ENCODE data around the gene USP49. TPM values are rescaled to one million over a fixed set of nuclear protein-coding genes. Genes with fewer than 3 reads are reported as not detected.

The USP49 gene
- total and polyA plus RNA-seq, 12 donors, result 0.58 to 2.0 (median 1.7) TPM

GRCh38 chr6:41934278-41935192 is 39.4 kb upstream of the USP49 start:
- intact Hi-C loops (cut with DNase I), result loop anchor here in 7 of 10 donors (5.0 kb wide), 3 partner anchors 108 to 152 kb away; partner anchors contain the start of genes TOMM6 (in 2 of the 7) and PRICKLE4 (in 1 of the 7)
- H3K36me3 ChIP-seq, result peaks cover 0 to 89% (median 58%) of the 10 kb centered on the region in 9 donors
- H3K27me3 ChIP-seq, result no peaks in the 10 kb centered on the region
- no peak for TF ChIP-seq CTCF (IDR thresholded peaks at IDR 0.05)
- peaks cover 16 to 52% (median 36%) of the 10 kb centered on the region in 9 donors for H3K4me1 ChIP-seq
- peak overlapping the region in 1 of 10 donors; percentile 94 for H3K27ac ChIP-seq
- no peak overlapping the region for H3K4me3 ChIP-seq
- DNase-seq, result no peak
- ATAC-seq, result no peak
- no peaks in the 10 kb centered on the region for H3K9me3 ChIP-seq
- WGBS, 2 donors, result 80 to 81% methylated on average over 7 of the region's 7 CpGs

- H3K27ac ChIP-seq, result no peak overlapping the region
- no peaks in the 10 kb centered on the region for H3K27me3 ChIP-seq
- no peak for DNase-seq
- no peak for ATAC-seq
- no peak for TF ChIP-seq CTCF (IDR thresholded peaks at IDR 0.05)
- peaks cover 0 to 100% (median 72%) of the 10 kb centered on the region in 9 donors for H3K36me3 ChIP-seq
- 88 to 90% methylated on average over 15 of the region's 15 CpGs for WGBS, 2 donors
- peaks cover 0 to 30% (median 15%) of the 10 kb centered on the region in 9 donors for H3K4me1 ChIP-seq
- intact Hi-C loops (cut with DNase I), result no loop called here
- H3K9me3 ChIP-seq, result no peaks in the 10 kb centered on the region
- no peak overlapping the region for H3K4me3 ChIP-seq
Observed at GRCh38 chr6:41932378-41932777, 37.2 kb upstream of the USP49 start.

- DNase-seq, result no peak
- H3K27ac ChIP-seq, result no peak overlapping the region
- WGBS, 2 donors, result 63 to 76% methylated on average over 2 of the region's 2 CpGs
- peaks cover 0 to 25% (median 9%) of the 10 kb centered on the region in 9 donors for H3K4me1 ChIP-seq
- H3K27me3 ChIP-seq, result no peaks in the 10 kb centered on the region
- peaks cover 0 to 100% (median 72%) of the 10 kb centered on the region in 9 donors for H3K36me3 ChIP-seq
- no peak for TF ChIP-seq CTCF (IDR thresholded peaks at IDR 0.05)
- no peak for ATAC-seq
- no peak overlapping the region for H3K4me3 ChIP-seq
- intact Hi-C loops (cut with DNase I), result no loop called here
- H3K9me3 ChIP-seq, result no peaks in the 10 kb centered on the region
Observed at GRCh38 chr6:41931792-41932191, 36.6 kb upstream of the USP49 start.

GRCh38 chr6:41929924-41930323 is 34.7 kb upstream of the USP49 start:
- H3K27me3 ChIP-seq, result no peaks in the 10 kb centered on the region
- no peaks in the 10 kb centered on the region for H3K9me3 ChIP-seq
- no peak overlapping the region for H3K27ac ChIP-seq
- TF ChIP-seq CTCF (IDR thresholded peaks at IDR 0.05), result no peak
- 89 to 91% methylated on average over 6 of the region's 6 CpGs for WGBS, 2 donors
- intact Hi-C loops (cut with DNase I), result no loop called here
- ATAC-seq (no peak), DNase-seq (no peak)
- peaks cover 0 to 92% (median 60%) of the 10 kb centered on the region in 9 donors for H3K36me3 ChIP-seq
- peaks cover 0 to 6% (median 0%) of the 10 kb centered on the region in 9 donors for H3K4me1 ChIP-seq
- no peak overlapping the region for H3K4me3 ChIP-seq

Measured in heart right ventricle (tissue), 16 donors.